ENCODE measurements around the gene MDGA2. TPM values are rescaled to one million over a fixed set of nuclear protein-coding genes. Genes with fewer than 3 reads are reported as not detected.

Gene MDGA2
- total RNA-seq, 2 experiments from 2014 or later: not detected

DNA sequence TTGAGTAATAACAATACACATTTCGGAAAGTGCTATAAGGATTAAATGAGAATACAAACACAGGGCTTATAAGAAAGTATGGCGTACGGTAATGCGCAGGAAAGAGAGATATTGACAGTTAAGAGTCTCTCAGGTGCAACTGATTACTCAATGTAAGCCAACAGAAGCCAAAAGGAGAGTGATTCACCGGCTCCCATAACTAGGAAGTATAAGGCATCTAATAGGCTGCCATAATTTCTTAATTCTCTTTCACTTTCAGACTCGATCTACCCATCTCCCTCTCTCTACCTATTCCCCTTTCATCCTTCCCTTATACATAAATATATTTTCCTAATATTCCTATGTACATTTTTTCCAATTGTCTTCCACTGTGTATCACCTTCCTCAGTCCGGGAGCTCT, 90.0 kb downstream of the MDGA2 start:
- H3K4me1 Mint-ChIP-seq: no peaks in the 10 kb centered on the region
- no peak for DNase-seq

DNA sequence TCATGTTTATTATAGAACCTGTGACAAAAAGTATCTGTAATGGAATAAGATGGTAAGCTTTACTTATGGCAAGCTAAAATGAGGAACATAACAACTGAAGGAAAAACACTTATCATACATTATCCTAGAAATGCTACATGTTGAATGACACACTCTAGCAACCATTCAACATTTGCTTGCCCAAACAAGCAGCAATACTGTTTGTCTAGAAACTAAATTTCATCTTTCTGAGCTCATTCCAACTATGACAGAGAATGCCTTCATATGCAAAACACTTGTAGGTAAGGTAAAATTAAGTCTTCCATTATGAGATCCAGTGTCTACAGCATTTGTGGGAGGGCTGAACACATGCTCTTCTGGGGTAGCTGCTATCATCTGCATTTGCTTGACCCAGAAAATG, 108.1 kb downstream of the MDGA2 start:
- H3K27me3 Mint-ChIP-seq: no peaks in the 10 kb centered on the region
- no peaks in the 10 kb centered on the region for H3K4me1 Mint-ChIP-seq
- no peaks in the 10 kb centered on the region for H3K36me3 Mint-ChIP-seq
- no peak for ATAC-seq (ENCODE audit: low read depth)
- POLR2A ChIA-PET: no interaction called here
- H3K27ac Mint-ChIP-seq: no peak overlapping the region
- DNase-seq: no peak
- peaks cover 12% of the 10 kb centered on the region for H3K9me3 Mint-ChIP-seq
- no peak overlapping the region for H3K4me3 Mint-ChIP-seq

More for the DNA sequence above, 90.0 kb downstream of the MDGA2 start:
- H3K4me3 Mint-ChIP-seq: no peak overlapping the region
- POLR2A ChIA-PET: no interaction called here
- no peak overlapping the region for H3K27ac Mint-ChIP-seq
- ATAC-seq (ENCODE audit: low read depth): no peak
- H3K27me3 Mint-ChIP-seq: no peaks in the 10 kb centered on the region
- H3K9me3 Mint-ChIP-seq: peaks cover 3% of the 10 kb centered on the region
- H3K36me3 Mint-ChIP-seq: no peaks in the 10 kb centered on the region

DNA sequence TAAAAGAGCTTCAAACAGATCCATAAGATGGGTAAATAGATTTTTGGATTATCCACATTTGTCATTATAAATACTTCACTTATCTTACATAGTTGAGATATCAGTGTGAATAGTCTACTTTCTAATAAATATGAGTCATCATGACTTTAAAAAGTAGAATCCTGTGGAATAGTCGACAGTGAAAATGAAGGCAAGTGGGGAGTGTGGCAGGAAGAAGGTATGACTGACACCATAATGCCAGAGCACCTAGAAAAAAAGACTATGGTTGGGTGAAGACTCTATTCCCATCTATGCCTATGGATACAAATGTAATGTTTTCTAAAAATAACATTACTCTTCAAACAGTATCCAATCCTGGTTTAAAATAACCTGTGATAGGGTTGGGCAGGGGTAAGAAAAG, 117.5 kb downstream of the MDGA2 start:
- H3K27me3 Mint-ChIP-seq: no peaks in the 10 kb centered on the region
- H3K9me3 Mint-ChIP-seq: peaks cover 7% of the 10 kb centered on the region

DNA sequence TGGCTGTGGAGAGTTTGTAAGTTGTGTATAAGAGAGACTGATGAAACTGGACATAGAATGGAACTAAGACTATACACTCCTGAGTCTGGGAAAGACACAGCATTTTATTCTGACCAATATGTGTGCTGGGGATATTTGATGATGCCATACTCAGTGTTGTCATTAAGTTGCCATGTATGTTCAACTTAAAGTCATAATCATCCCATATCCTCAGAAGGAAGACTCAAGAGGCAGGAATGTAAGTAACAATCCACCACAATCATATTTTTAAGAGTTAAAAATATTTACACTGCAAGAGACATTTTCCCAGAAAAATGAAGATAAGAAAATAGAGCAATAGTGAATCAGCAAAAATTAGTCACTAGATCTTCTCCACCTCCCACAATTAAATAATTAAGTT, 120.1 kb downstream of the MDGA2 start:
- Mint-ChIP-seq H3K27me3 (no peaks in the 10 kb centered on the region), H3K4me3 (no peak overlapping the region), H3K9me3 (peaks cover under 1% of the 10 kb centered on the region), H3K27ac (no peak overlapping the region), H3K36me3 (no peaks in the 10 kb centered on the region), H3K4me1 (no peaks in the 10 kb centered on the region)
- DNase-seq: no peak
- POLR2A ChIA-PET: no interaction called here
- ATAC-seq (ENCODE audit: low read depth): no peak

More for the DNA sequence above, 117.5 kb downstream of the MDGA2 start:
- H3K4me1 Mint-ChIP-seq: no peaks in the 10 kb centered on the region
- H3K36me3 Mint-ChIP-seq: no peaks in the 10 kb centered on the region
- DNase-seq (no peak), ATAC-seq (ENCODE audit: low read depth) (no peak)
- no peak overlapping the region for H3K27ac Mint-ChIP-seq
- H3K4me3 Mint-ChIP-seq: no peak overlapping the region
- POLR2A ChIA-PET: no interaction called here

DNA sequence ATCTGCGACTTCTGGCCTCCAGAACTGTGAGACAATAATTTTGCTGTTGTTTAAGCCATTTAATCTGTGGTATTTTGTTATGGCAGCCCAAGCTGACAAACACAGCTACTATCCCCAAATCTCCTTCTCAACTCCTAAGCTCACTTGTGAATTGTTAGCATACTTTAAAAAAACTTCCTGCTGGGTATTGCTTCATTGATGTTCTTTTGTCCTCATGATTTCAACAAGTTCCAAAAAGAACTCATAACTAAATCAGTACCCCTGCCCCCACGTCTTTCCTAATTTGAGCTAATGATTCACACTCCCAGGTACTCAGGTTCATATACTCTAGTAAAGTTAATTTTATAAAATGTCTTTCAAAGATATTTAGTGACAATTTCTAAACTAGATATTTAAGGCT, 125.5 kb downstream of the MDGA2 start:
- peaks cover 1% of the 10 kb centered on the region for H3K9me3 Mint-ChIP-seq
- no peaks in the 10 kb centered on the region for H3K4me1 Mint-ChIP-seq
- no peak for DNase-seq
- POLR2A ChIA-PET: no interaction called here
- H3K4me3 Mint-ChIP-seq: no peak overlapping the region
- no peaks in the 10 kb centered on the region for H3K27me3 Mint-ChIP-seq
- H3K27ac Mint-ChIP-seq: no peak overlapping the region
- no peaks in the 10 kb centered on the region for H3K36me3 Mint-ChIP-seq
- no peak for ATAC-seq (ENCODE audit: low read depth)

DNA sequence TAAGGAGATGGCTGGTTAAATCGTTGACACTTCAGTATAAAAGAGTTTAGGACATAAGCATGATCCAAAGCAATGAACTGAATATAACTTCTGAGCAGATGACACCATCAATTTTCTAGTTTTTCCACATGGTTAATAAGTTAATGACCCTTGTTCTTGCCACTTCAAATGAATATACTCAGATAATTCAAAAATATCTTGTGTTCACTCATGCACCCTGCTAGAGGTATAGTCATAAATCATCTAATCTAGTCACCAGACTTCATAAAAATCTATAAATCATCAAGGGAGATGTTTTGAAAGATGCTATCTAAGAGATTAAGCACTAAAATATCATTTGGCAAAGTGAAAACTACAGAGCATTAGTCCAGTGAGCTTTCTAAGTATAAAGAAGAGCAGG, 131.9 kb downstream of the MDGA2 start:
- no peaks in the 10 kb centered on the region for H3K36me3 Mint-ChIP-seq
- H3K27ac Mint-ChIP-seq: no peak overlapping the region
- DNase-seq: no peak
- no peaks in the 10 kb centered on the region for H3K4me1 Mint-ChIP-seq
- POLR2A ChIA-PET: no interaction called here
- H3K9me3 Mint-ChIP-seq: peaks cover 3% of the 10 kb centered on the region
- ATAC-seq (ENCODE audit: low read depth): no peak
- H3K4me3 Mint-ChIP-seq: no peak overlapping the region
- no peaks in the 10 kb centered on the region for H3K27me3 Mint-ChIP-seq

DNA sequence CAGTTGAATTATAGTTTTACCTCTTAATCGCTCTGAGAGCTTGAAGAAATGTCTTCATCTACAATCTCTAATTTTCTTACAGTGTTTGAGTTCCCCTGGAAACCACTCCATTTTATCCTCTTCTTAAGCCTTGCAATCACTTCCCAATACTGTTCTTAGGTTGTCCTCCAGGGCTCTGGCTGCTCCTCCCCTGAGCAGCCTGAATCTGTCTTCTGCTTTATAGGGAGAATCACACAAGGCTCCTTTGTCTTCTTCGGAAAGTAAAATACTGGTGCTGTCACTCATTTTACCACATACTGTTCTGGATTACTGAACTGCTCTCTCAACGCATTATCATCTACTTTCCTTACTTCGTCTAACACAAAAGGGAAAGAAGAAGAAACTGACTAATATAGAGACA, 133.7 kb downstream of the MDGA2 start:
- POLR2A ChIA-PET: no interaction called here
- Mint-ChIP-seq H3K4me3 (no peak overlapping the region), H3K4me1 (no peaks in the 10 kb centered on the region)

DNA sequence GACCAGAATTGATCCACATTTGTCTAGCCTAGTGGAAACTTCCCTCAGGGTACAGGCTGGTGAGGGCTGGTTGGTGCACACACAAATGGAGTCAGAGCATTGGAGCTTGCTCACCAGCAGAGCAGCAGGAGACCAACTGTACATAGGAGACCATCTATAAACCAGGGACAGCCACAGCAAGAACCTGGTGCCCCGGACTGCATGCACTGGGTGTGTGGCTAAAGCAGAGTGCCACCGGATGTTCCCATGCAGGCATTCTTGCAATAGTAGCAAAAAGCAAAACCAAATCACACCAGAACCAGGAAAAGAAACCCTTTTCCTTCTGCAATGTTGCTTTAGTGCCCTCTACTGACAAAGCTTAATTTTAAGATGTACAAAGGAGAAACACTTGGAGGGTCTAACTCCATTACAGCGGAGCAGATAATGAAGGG, 136.4 kb downstream of the MDGA2 start:
- no peak overlapping the region for H3K27ac Mint-ChIP-seq
- H3K4me1 Mint-ChIP-seq: no peaks in the 10 kb centered on the region
- POLR2A ChIA-PET: no interaction called here
- ATAC-seq (ENCODE audit: low read depth): no peak
- peaks cover 4% of the 10 kb centered on the region for H3K9me3 Mint-ChIP-seq
- no peak overlapping the region for H3K4me3 Mint-ChIP-seq
- H3K36me3 Mint-ChIP-seq: no peaks in the 10 kb centered on the region
- no peak for DNase-seq
- H3K27me3 Mint-ChIP-seq: no peaks in the 10 kb centered on the region

More for the DNA sequence above, 133.7 kb downstream of the MDGA2 start:
- ATAC-seq (ENCODE audit: low read depth): no peak
- Mint-ChIP-seq H3K27me3 (no peaks in the 10 kb centered on the region), H3K27ac (no peak overlapping the region), H3K9me3 (peaks cover 3% of the 10 kb centered on the region), H3K36me3 (no peaks in the 10 kb centered on the region)
- DNase-seq: no peak

DNA sequence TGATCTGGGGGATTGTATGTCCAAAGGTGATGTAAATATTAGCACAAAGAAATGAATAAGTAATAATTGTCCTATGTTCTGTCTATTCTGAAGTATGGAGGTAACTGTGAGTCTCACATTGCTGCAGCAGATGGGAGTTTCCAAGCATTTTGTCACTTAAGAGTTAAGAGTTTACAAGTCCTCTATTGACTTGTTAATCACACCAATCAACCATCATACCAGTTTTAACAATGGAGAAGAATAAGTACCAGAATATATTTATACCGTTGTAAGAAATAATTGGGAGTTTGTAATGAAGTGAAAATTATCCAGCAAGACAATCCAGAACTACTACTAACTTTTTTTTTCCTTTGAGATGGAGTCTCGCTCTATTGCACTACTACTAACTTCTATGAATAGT, 139.1 kb downstream of the MDGA2 start:
- Mint-ChIP-seq H3K9me3 (peaks cover 2% of the 10 kb centered on the region), H3K36me3 (no peaks in the 10 kb centered on the region), H3K4me1 (no peaks in the 10 kb centered on the region), H3K4me3 (no peak overlapping the region), H3K27ac (no peak overlapping the region), H3K27me3 (no peaks in the 10 kb centered on the region)
- DNase-seq (no peak), ATAC-seq (ENCODE audit: low read depth) (no peak)
- POLR2A ChIA-PET: no interaction called here

DNA sequence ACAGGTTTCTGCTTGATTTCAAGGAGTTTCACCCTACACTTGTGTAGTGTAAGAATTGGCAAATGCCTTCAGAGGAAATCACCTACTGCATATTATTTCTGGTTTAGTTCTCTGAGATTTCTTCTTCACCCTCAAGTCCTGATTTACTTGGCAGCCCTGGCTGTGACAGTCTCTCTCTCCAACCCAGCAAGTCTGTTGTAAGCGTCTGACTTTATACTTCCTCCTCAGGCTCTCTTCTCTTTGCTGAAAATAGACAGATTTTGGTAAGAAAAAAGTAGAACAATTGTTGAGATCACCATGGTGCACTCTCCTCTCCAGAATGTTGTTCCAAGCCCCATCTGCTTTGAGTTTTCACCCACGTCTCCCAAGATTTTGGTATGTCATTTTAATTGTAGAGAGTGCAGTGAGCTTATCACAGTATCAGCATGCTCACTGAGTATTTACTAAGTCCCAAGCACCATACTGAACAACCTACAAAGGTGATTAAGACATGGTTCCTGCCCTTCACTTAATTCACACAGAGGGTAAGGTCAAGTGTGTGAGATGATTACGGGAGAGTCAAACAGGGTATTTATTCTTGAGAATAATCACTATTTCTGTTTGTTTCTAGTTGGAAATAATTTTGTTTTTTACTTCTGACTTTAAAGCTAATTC, 148.7 kb downstream of the MDGA2 start:
- Mint-ChIP-seq H3K4me3 (no peak overlapping the region), H3K4me1 (no peaks in the 10 kb centered on the region), H3K27ac (no peak overlapping the region), H3K9me3 (peaks cover 3% of the 10 kb centered on the region), H3K36me3 (no peaks in the 10 kb centered on the region), H3K27me3 (no peaks in the 10 kb centered on the region)
- POLR2A ChIA-PET: no interaction called here
- ATAC-seq (ENCODE audit: low read depth) (no peak), DNase-seq (no peak)

DNA sequence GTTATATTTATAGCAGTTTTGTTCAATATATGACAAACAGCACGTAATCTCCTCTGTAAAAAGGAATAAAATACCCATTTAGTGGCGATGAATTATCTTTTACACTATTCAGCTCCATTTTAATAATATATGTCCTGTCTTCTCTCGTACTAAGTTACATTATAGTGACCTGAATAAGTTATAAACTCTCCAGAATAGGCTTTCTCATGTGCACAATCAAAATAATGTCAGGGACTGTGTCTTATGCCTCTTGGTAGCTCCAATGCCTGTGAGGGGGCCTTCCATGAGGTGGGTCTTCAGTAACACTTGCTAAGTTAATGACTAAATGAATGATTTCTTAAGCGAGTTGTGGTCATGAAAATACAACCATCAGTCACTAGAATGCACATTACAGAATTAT, 150.9 kb downstream of the MDGA2 start:
- Mint-ChIP-seq H3K27me3 (no peaks in the 10 kb centered on the region), H3K4me3 (no peak overlapping the region), H3K36me3 (no peaks in the 10 kb centered on the region), H3K27ac (no peak overlapping the region), H3K4me1 (no peaks in the 10 kb centered on the region), H3K9me3 (peaks cover 3% of the 10 kb centered on the region)
- ATAC-seq (ENCODE audit: low read depth) (no peak), DNase-seq (no peak)
- POLR2A ChIA-PET: no interaction called here

DNA sequence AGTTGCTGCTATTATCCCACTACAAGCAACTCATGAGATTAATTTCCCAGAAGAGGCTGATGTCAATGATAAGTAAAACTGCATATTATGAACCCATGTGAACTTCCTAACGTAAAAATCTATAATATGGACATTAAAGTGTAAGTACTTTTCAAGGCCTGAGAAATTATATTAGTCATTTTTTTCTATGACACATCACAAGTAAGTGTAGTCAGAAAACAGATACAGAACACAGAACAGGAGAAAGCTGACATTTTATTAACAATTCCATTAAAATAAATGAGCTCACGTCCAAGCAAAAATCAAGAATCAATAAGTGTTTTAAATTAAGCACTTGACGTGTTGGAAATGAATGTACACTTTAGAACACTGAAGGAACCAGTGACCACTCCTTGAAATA, 155.0 kb downstream of the MDGA2 start:
- Mint-ChIP-seq H3K36me3 (no peaks in the 10 kb centered on the region), H3K27ac (no peak overlapping the region), H3K4me1 (no peaks in the 10 kb centered on the region), H3K27me3 (no peaks in the 10 kb centered on the region), H3K9me3 (no peaks in the 10 kb centered on the region), H3K4me3 (no peak overlapping the region)
- ATAC-seq (ENCODE audit: low read depth) (no peak), DNase-seq (no peak)
- POLR2A ChIA-PET: no interaction called here

DNA sequence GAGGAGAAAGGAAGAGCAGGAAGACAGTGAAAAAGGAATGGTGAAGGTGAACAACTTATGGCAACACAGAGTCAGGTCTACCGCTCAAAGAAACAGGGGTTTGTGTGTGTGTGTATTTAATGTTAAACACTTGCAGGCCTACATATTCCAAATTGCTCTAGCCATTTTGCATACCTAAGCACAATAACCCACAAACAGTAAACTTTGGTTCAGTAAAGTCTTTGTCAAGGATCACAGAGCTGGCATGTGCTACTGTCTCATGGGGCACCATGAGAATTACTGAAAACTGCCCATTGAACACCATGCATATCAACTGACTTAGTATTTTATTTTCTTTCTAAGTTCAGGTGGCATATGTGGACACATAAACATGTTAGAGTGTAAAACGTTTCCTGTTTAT, 163.6 kb downstream of the MDGA2 start:
- no peaks in the 10 kb centered on the region for H3K4me1 Mint-ChIP-seq
- no peaks in the 10 kb centered on the region for H3K27me3 Mint-ChIP-seq
- H3K36me3 Mint-ChIP-seq: no peaks in the 10 kb centered on the region
- peaks cover 2% of the 10 kb centered on the region for H3K9me3 Mint-ChIP-seq
- no peak overlapping the region for H3K4me3 Mint-ChIP-seq
- no peak for DNase-seq
- POLR2A ChIA-PET: no interaction called here
- H3K27ac Mint-ChIP-seq: no peak overlapping the region
- ATAC-seq (ENCODE audit: low read depth): no peak

DNA sequence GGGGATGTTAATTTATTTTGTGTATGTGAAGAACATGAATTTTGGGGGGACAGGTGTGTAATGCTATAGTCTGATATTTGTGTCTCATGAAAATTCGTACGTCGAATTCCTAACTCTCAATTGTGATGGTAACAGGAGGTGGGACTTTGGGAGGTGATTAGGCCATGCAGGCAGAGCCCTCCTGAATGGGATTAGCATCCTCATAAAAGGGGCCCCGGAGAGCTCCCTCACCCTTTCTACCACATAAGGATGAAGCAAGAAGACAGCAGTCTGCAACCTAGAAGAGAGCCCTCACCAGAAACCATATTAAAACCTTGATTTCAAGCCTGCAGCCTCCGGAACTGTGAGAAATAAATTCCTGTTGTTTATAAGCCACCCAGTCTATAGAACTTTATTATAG, 165.4 kb downstream of the MDGA2 start:
- ATAC-seq (ENCODE audit: low read depth): no peak
- H3K4me1 Mint-ChIP-seq: no peaks in the 10 kb centered on the region

DNA sequence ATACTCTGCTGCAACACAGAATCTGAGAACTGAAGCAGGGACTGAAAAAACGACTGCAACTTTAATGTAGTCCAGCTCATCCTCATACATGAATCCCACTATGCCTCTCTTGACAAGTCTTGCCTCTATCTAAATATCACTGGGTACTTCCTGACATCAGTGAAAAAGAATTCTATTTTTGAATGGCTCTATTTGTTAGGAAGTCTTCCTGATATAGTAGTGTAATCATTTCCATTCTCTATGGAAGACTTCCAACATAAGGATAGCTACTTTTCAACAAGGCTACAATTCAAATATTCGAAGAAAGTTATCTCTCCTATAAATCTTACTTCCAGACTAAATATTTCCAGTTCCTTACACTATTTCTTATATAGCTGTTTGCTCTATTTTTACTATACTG, 167.5 kb downstream of the MDGA2 start:
- no peak overlapping the region for H3K27ac Mint-ChIP-seq
- POLR2A ChIA-PET: no interaction called here
- ATAC-seq (ENCODE audit: low read depth) (no peak), DNase-seq (no peak)
- H3K4me3 Mint-ChIP-seq: no peak overlapping the region
- no peaks in the 10 kb centered on the region for H3K36me3 Mint-ChIP-seq
- H3K9me3 Mint-ChIP-seq: peaks cover 2% of the 10 kb centered on the region
- no peaks in the 10 kb centered on the region for H3K4me1 Mint-ChIP-seq
- no peaks in the 10 kb centered on the region for H3K27me3 Mint-ChIP-seq

More for the DNA sequence above, 165.4 kb downstream of the MDGA2 start:
- Mint-ChIP-seq H3K27ac (no peak overlapping the region), H3K36me3 (no peaks in the 10 kb centered on the region), H3K4me3 (no peak overlapping the region), H3K27me3 (no peaks in the 10 kb centered on the region), H3K9me3 (peaks cover 2% of the 10 kb centered on the region)
- POLR2A ChIA-PET: no interaction called here
- DNase-seq: no peak

Measured in activated naive CD8-positive, alpha-beta T cell treated with anti-CD3 and anti-CD28 coated beads, Interleukin-2, amount 10 ng/mL, durations not matched to agents 7 days and 5 days (primary cell).